Measurements from ENCODE around the gene RNF151.

DNA sequence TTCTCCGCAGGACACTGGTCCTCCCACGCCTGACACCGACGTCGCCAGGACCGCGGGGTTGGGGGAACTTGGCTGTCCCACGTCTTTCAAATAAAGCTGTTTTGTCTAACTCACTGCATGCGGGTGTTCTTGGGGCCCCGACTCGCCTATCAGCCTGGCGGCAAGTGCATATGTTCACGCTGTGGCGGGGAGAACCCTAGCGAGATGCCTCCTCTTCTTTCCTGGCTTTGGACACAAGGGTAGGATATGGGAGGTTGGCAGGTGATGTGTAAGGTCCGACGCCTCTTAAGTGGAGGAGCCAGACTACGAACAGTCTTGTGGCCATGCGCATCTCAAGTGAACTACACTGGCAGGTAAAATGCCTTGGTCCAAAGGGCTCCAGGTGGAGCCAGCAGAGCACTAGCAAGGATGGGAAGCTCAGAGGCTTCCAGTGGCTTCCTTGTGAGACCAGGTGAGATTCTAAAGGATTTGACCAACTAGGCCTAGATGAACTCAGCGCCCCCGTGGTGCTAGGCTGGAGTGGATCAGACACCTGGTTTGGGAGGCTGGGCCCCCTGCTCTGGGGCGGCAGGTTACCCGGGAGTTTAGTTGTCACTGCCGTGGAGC lies 1.2 kb upstream of the RNF151 start:
- TF ChIP-seq ZC3H4 (CRISPR knock-in tag; IDR thresholded peaks at IDR 0.05; ENCODE audit: borderline replicate concordance) = no peak
- no peak for TF ChIP-seq MATR3 (CRISPR knock-in tag; IDR thresholded peaks at IDR 0.05)
- no peak for TF ChIP-seq EZH2 (conservative IDR thresholded peaks at IDR 0.05; ENCODE audit: low read depth, low read length)
- TF ChIP-seq PHF8 (CRISPR knock-in tag; IDR thresholded peaks at IDR 0.05) = no peak; the same call in 1 of the 2 replicates
- TF ChIP-seq EP300 (IDR thresholded peaks at IDR 0.05; ENCODE audit: low read depth in 2 of 2, low read length in 2 of 2) = no peak
- TF ChIP-seq EP300 (CRISPR knock-in tag; IDR thresholded peaks at IDR 0.05; ENCODE audit: borderline replicate concordance) = no peak

Measured in HepG2 (cell line).